ENCODE results near the gene LSP1.

The LSP1 gene

GRCh38 chr11:1928891-1929541 is 76.1 kb downstream of the LSP1 start:
- no peak for DNase-seq (ENCODE audit: low read depth)

- DNase-seq (ENCODE audit: low read depth), result no peak
Observed at GRCh38 chr11:1929621-1930461, 77.0 kb downstream of the LSP1 start.

- DNase-seq (ENCODE audit: low read depth), result no peak
Observed at GRCh38 chr11:1930462-1930830, 77.6 kb downstream of the LSP1 start.

GRCh38 chr11:1931341-1932104 is 78.6 kb downstream of the LSP1 start:
- peak; percentile 52 for DNase-seq (ENCODE audit: low read depth)

GRCh38 chr11:1932105-1932480 is 79.2 kb downstream of the LSP1 start:
- DNase-seq (ENCODE audit: low read depth), result no peak

GRCh38 chr11:1932681-1933080 is 79.8 kb downstream of the LSP1 start:
- no peak for DNase-seq (ENCODE audit: low read depth)

GRCh38 chr11:1933416-1934334 is 80.8 kb downstream of the LSP1 start:
- DNase-seq (ENCODE audit: low read depth), result no peak

- DNase-seq (ENCODE audit: low read depth), result no peak
Observed at GRCh38 chr11:1934335-1935155, 81.7 kb downstream of the LSP1 start.

- no peak for DNase-seq (ENCODE audit: low read depth)
Observed at GRCh38 chr11:1935156-1936071, 82.5 kb downstream of the LSP1 start.

- DNase-seq (ENCODE audit: low read depth), result no peak
Observed at GRCh38 chr11:1936072-1936780, 83.3 kb downstream of the LSP1 start.

- DNase-seq (ENCODE audit: low read depth), result no peak
Observed at GRCh38 chr11:1936781-1937615, 84.1 kb downstream of the LSP1 start.

- no peak for DNase-seq (ENCODE audit: low read depth)
Observed at GRCh38 chr11:1937616-1938342, 84.9 kb downstream of the LSP1 start.

- no peak for DNase-seq (ENCODE audit: low read depth)
Observed at GRCh38 chr11:1938343-1939005, 85.6 kb downstream of the LSP1 start.

- peak; percentile 17 for DNase-seq (ENCODE audit: low read depth)
Observed at GRCh38 chr11:1939006-1939625, 86.2 kb downstream of the LSP1 start.

- DNase-seq (ENCODE audit: low read depth), result peak; percentile 26
Observed at GRCh38 chr11:1939788-1940187, 86.9 kb downstream of the LSP1 start.

All from iris pigment epithelial cell (primary cell).